HL-60/S4 treated with retinoic acid at 250 ng/mL for 4 days and 3 days (cell line): ENCODE data around the gene PPP2R3C.
"Not testable (repeated sequence)": the region's sequence is repeated elsewhere in the genome, so short reads cannot be mapped to it uniquely, and the experiment has no call there.

Source experiments
- in situ Hi-C: fragments of 300-500 bp; cut with MboI; formaldehyde crosslinking; loops from 2 replicates; pipeline ENCODE4 v1.7.0; 2022; ENCODE audit warnings: low sequenced_read_pairs

The PPP2R3C gene

GRCh38 chr14:35065731-35066130 is 56.1 kb downstream of the PPP2R3C start:
- in situ Hi-C loops: not testable (repeated sequence)

GRCh38 chr14:35061113-35061791 is 60.5 kb downstream of the PPP2R3C start:
- in situ Hi-C loops: not testable (repeated sequence)

- in situ Hi-C loops: no loop called here
Measured at GRCh38 chr14:35052637-35053036, 69.2 kb downstream of the PPP2R3C start.

- in situ Hi-C loops: no loop called here
Measured at GRCh38 chr14:35051796-35052195, 70.0 kb downstream of the PPP2R3C start.

- in situ Hi-C loops: no loop called here
Measured at GRCh38 chr14:35050652-35051051, 71.1 kb downstream of the PPP2R3C start.

GRCh38 chr14:35047976-35048513 is 73.7 kb downstream of the PPP2R3C start:
- in situ Hi-C loops: no loop called here

- in situ Hi-C loops: no loop called here
Measured at GRCh38 chr14:35046751-35047536, 74.8 kb downstream of the PPP2R3C start.

GRCh38 chr14:35046048-35046750 is 75.6 kb downstream of the PPP2R3C start, which contains the start of gene FAM177A1:
Gene FAM177A1, plus strand, starts transcription at chr14:35046272. Its CDS starts 192 bp downstream, at chr14:35046464.
- in situ Hi-C loops: no loop called here

GRCh38 chr14:35045798-35046047 is 76.1 kb downstream of the PPP2R3C start:
- in situ Hi-C loops: no loop called here

- in situ Hi-C loops: no loop called here
Measured at GRCh38 chr14:35044939-35045797, 76.6 kb downstream of the PPP2R3C start.

GRCh38 chr14:35043046-35043445 is 78.7 kb downstream of the PPP2R3C start:
- in situ Hi-C loops: no loop called here

GRCh38 chr14:35042632-35043031 is 79.2 kb downstream of the PPP2R3C start:
- in situ Hi-C loops: no loop called here

GRCh38 chr14:35038312-35038711 is 83.5 kb downstream of the PPP2R3C start:
- in situ Hi-C loops: not testable (repeated sequence)
